MM.1S (cell line): ENCODE data around the gene TAF4B.

Experiments
- DNase-seq: peaks from one replicate; pipeline ENCODE4 v3.0.0-alpha.2; 2015
- H2AFZ ChIP-seq: fragments of 300-600 bp; sonication (generic); 2 replicates; pipeline ENCODE4 v1.6.0; 2016; ENCODE audit warnings: antibody characterized with exemption, low read length
- H3F3A ChIP-seq: fragments of 300-600 bp; sonication (generic); 2 replicates; pipeline ENCODE4 v1.6.1; 2016; ENCODE audit warnings: mild to moderate bottlenecking, antibody characterized with exemption, low read length, moderate library complexity, mixed read lengths; ENCODE audit not compliant: insufficient read depth
- H3K27ac ChIP-seq: fragments of 300-600 bp; sonication (generic); 2 replicates; pipeline ENCODE4 v1.5.1; 2016; ENCODE audit warnings: mild to moderate bottlenecking, low read length
- H3K27me3 ChIP-seq: fragments of 300-600 bp; sonication (generic); replicated peaks from 2 replicates; pipeline ENCODE4 v1.6.0; 2016; ENCODE audit warnings: low read length; ENCODE audit not compliant: insufficient read depth
- H3K36me3 ChIP-seq: fragments of 300-600 bp; sonication (generic); replicated peaks from 2 replicates; pipeline ENCODE4 v1.6.1; 2016; ENCODE audit warnings: mild to moderate bottlenecking, low read length, mixed read lengths; ENCODE audit not compliant: insufficient read depth
- H3K4me1 ChIP-seq: fragments of 300-600 bp; sonication (generic); 2 replicates; pipeline ENCODE4 v1.6.1; 2016; ENCODE audit warnings: low read length, mixed read lengths
- H3K4me2 ChIP-seq: fragments of 300-600 bp; sonication (generic); 2 replicates; pipeline ENCODE4 v1.6.0; 2016; ENCODE audit warnings: low read depth, low read length
- H3K4me3 ChIP-seq: fragments of 300-600 bp; sonication (generic); 2 replicates; pipeline ENCODE4 v1.5.1; 2016; ENCODE audit warnings: low read length, mixed read lengths
- H3K79me2 ChIP-seq: fragments of 300-600 bp; sonication (generic); 2 replicates; pipeline ENCODE4 v1.6.1; 2016; ENCODE audit warnings: mixed run types, low read length, mixed read lengths
- H3K9ac ChIP-seq: fragments of 300-600 bp; sonication (generic); 2 replicates; pipeline ENCODE4 v1.6.1; 2016; ENCODE audit warnings: low read length, mixed read lengths
- H3K9me2 ChIP-seq: fragments of 300-600 bp; sonication (generic); replicated peaks from 2 replicates; pipeline ENCODE4 v1.6.1; 2016; ENCODE audit warnings: mild to moderate bottlenecking, low read length, mixed read lengths; ENCODE audit not compliant: insufficient read depth
- H3K9me3 ChIP-seq: fragments of 300-600 bp; sonication (generic); replicated peaks from 2 replicates; pipeline ENCODE4 v1.6.1; 2016; ENCODE audit warnings: mild to moderate bottlenecking, low read length, mixed read lengths; ENCODE audit not compliant: insufficient read depth
- H4K20me1 ChIP-seq: fragments of 300-600 bp; sonication (generic); 2 replicates; pipeline ENCODE4 v1.6.1; 2016; ENCODE audit warnings: mild to moderate bottlenecking, low read length, moderate library complexity, mixed read lengths; ENCODE audit not compliant: insufficient read depth
- EZH2 ChIP-seq: fragments of 300-600 bp; sonication (generic); optimal IDR thresholded peaks from 2 replicates; pipeline ENCODE3; 2017; ENCODE audit warnings: low read depth, mild to moderate bottlenecking, antibody characterized with exemption, low read length, mixed read lengths
- EZH2phosphoT487 ChIP-seq: fragments of 300-600 bp; sonication (generic); IDR thresholded peaks from 2 replicates; pipeline ENCODE4 v1.6.1; 2018; ENCODE audit warnings: antibody characterized with exemption, low read length
- TF ChIP-seq, protein P1 (sequence below): fragments of 300-600 bp; sonication (generic); IDR thresholded peaks from 2 replicates; pipeline ENCODE4 v1.5.1; 2016; ENCODE audit warnings: antibody characterized with exemption, low read length, mixed read lengths

Gene TAF4B

DNA sequence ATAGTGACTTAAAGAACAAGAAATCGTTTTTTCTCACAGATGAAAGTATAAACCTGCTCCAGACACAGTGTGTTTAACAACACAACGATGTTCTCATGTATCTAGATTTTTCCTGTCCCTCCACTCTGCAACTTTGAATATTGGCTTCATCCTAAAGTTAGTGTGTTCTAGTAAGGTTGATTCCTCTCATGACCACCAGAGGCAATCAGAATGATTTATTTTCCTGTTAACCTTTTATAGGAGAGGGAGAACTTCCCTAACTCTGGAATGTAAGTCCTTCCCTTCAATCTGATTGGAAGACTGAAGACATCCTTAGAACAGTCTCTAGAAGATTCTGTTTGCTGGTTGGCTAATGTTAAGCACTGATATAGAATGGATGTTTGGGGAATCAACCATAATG, 41.0 kb upstream of the TAF4B start:
- no peak overlapping the region for H3K9ac ChIP-seq
- no peaks in the 10 kb centered on the region for H3K36me3 ChIP-seq
- no peaks in the 10 kb centered on the region for H3K9me3 ChIP-seq
- no peaks in the 10 kb centered on the region for H3K79me2 ChIP-seq
- TF ChIP-seq, protein P1, sequence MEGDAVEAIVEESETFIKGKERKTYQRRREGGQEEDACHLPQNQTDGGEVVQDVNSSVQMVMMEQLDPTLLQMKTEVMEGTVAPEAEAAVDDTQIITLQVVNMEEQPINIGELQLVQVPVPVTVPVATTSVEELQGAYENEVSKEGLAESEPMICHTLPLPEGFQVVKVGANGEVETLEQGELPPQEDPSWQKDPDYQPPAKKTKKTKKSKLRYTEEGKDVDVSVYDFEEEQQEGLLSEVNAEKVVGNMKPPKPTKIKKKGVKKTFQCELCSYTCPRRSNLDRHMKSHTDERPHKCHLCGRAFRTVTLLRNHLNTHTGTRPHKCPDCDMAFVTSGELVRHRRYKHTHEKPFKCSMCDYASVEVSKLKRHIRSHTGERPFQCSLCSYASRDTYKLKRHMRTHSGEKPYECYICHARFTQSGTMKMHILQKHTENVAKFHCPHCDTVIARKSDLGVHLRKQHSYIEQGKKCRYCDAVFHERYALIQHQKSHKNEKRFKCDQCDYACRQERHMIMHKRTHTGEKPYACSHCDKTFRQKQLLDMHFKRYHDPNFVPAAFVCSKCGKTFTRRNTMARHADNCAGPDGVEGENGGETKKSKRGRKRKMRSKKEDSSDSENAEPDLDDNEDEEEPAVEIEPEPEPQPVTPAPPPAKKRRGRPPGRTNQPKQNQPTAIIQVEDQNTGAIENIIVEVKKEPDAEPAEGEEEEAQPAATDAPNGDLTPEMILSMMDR, result peak; percentile 42
- no peak for TF ChIP-seq EZH2
- no peak overlapping the region for H3K27ac ChIP-seq
- no peaks in the 10 kb centered on the region for H3K27me3 ChIP-seq
- DNase-seq, result no peak
- H3K9me2 ChIP-seq, result no peaks in the 10 kb centered on the region
- peaks cover 38% of the 10 kb centered on the region for H3F3A ChIP-seq
- H3K4me1 ChIP-seq, result peaks cover 48% of the 10 kb centered on the region
- no peak overlapping the region for H2AFZ ChIP-seq
- no peak overlapping the region for H3K4me3 ChIP-seq
- no peak overlapping the region for H3K4me2 ChIP-seq
- H4K20me1 ChIP-seq, result no peaks in the 10 kb centered on the region

GRCh38 chr18:26190506-26190905, 35.7 kb upstream of the TAF4B start:
- Histone ChIP-seq H2AFZ (peak overlapping the region; percentile 10), H3K27ac (peak overlapping the region; percentile 70; the same call in 1 of the 2 replicates), H4K20me1 (no peaks in the 10 kb centered on the region), H3K4me3 (peak overlapping the region; percentile 43; the same call in 1 of the 2 replicates), H3K79me2 (no peaks in the 10 kb centered on the region), H3K9me2 (no peaks in the 10 kb centered on the region), H3K9me3 (no peaks in the 10 kb centered on the region), H3K36me3 (no peaks in the 10 kb centered on the region), H3K4me1 (peaks cover 19% of the 10 kb centered on the region), H3K9ac (peak overlapping the region; percentile 51; the same call in 1 of the 2 replicates), H3K27me3 (no peaks in the 10 kb centered on the region), H3K4me2 (peak overlapping the region; percentile 73), H3F3A (peaks cover 13% of the 10 kb centered on the region)
- peak; percentile 90 for DNase-seq
- TF ChIP-seq EZH2phosphoT487 (no peak), EZH2 (no peak)
- TF ChIP-seq, protein P1, result no peak

DNA sequence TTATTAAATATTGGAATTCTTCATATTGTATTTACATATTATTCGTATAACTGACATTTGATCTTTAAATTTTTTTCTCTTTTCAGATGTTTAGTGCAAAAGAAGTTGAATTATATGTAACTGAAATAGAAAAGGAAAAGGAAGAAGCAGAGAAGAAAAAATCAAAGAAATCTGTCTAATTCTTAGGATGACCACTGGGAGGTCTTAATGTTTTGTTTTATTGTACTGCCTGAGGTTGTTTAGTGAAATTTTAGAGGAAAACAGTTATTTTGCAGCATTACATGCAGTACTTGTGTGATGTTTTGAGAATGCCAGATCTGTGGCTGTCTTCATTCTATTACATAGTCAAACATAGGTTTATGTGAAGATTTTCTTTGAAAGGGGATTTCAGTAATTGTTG, 34.0 kb upstream of the TAF4B start:
- Histone ChIP-seq H3K4me2 (no peak overlapping the region), H3K27me3 (no peaks in the 10 kb centered on the region), H2AFZ (no peak overlapping the region), H3K4me3 (no peak overlapping the region), H3K36me3 (no peaks in the 10 kb centered on the region), H3K27ac (no peak overlapping the region), H3K9ac (no peak overlapping the region), H4K20me1 (no peaks in the 10 kb centered on the region), H3F3A (peaks cover 10% of the 10 kb centered on the region), H3K4me1 (peaks cover 15% of the 10 kb centered on the region), H3K9me2 (no peaks in the 10 kb centered on the region), H3K79me2 (no peaks in the 10 kb centered on the region), H3K9me3 (no peaks in the 10 kb centered on the region)
- no peak for DNase-seq
- TF ChIP-seq EZH2phosphoT487, result no peak
- TF ChIP-seq, protein P1, result no peak
- TF ChIP-seq EZH2, result no peak
